HG02970 (cell line): ENCODE data around the gene NRF1.

Source experiments
- ATAC-seq: cut with Tn5 transposase; IDR thresholded peaks from one replicate; pipeline ENCODE4 v1.9.1; 2021; ENCODE audit warnings: mild to moderate bottlenecking, moderate library complexity, moderate number of reproducible peaks; ENCODE audit not compliant: unreplicated experiment, low FRiP score

NRF1 gene

GRCh38 chr7:129676017-129676897, 64.7 kb downstream of the NRF1 start:
- ATAC-seq: no peak

- no peak for ATAC-seq
Observed at GRCh38 chr7:129677796-129678195, 66.3 kb downstream of the NRF1 start.

DNA sequence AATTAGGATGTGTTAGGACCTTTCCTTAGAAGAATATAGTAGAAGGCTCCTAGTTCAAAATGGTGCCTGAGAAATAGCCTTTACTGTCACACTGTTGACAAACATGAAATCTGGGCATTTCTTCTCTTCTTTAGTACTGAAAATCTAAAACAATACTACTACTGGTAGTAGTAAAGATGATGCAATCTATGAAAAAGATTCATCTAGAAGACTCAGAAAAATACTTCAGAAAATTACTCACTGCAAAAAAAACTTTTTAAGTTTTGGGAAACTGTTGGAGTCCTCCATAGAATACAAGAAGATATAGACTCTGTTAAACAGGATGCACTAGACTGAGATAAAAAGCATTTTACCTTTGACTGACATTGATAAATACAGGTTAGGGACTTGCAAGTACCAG, 67.1 kb downstream of the NRF1 start:
- ATAC-seq: no peak

DNA sequence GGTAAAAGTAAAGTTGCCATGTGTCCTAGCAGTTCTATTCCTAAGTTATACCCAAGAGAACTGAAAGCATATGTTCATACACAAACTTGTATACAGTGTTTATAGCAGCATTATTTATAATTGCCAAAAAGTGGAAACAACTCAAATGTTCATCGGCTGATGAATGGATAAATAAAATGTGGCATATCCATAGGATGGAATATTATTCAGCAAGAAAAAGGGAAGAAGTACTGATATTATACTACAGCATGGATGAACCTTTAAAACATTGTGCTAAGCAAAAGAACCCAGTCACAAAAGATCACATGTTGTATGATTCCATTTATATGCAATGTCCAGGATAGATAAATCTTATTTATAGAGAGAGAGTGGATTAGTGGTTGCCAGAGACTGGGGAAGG, 68.9 kb downstream of the NRF1 start:
- no peak for ATAC-seq

- no peak for ATAC-seq
Observed at GRCh38 chr7:129684777-129685176, 73.3 kb downstream of the NRF1 start.

DNA sequence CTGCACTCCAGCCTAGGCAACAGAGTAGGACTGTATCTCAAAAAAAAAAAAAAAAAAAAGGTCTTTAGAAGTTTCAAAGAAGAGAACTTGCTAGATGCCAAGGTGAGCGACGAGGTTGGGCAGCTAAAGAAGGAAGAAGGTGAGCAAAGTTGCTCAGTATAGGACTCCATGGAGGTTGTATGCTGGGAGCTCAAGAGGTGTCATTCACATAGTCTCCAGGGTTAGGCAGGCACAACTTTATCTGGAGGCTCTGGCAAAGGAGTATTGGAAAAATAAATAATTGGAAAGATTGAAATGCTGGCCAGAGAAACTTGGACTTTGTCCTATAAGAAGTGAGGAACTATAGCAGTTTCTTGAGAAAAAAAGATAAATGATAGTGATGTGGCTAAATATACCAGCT, 74.5 kb downstream of the NRF1 start:
- no peak for ATAC-seq

DNA sequence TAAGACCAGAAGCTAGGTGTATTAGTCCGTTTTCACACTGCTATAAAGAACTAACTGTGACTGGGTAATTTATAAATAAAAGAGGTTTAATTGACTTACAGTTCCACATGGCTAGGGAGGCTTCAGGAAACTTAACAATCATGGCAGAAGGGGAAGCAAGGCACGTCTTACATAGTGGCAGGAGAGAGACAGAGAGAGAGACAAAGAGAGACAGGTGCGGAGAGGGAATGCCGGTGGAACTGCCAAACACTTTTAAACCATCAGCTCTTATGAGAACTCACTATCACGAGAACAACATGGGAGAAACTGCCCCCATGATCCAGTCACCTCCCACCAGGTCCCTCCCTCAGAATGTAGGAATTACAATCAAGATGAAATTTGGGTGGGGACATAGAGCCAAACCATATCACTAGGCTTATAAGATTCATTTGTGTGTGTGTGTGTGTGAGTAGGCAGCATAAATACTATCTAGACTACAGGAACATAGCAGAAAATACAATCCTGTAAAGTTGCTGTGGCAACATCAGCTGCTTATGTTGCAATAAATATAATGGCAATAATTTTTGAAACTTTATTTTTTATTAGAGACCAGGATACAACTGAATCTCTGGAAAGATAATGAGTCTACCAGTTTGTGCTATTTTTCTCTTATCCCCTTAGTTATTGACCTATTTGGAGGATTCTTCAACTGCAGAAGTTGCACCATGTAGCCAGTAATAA, 77.1 kb downstream of the NRF1 start:
- ATAC-seq: no peak

- no peak for ATAC-seq
Observed at GRCh38 chr7:129689995-129690581, 78.6 kb downstream of the NRF1 start.

DNA sequence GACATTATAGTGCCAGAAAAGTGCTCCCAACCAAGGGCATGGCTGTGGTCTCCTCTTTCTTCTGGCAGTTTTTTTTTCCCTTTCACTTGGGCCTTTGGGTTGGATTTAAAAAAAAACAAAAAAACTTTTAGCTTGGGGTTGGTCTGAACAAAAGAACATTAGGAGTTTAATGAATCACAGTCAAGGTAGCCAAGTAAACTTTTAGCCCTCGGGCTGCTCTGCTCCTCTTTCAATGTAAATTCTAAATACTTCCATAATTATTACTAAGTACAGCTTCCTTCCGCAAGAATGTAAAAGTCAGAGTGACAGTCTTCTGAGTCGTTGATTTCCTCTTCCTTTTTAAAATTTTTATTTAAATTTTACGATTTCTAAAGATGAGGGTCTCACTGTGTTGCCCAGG, 79.2 kb downstream of the NRF1 start:
- no peak for ATAC-seq

GRCh38 chr7:129698516-129699418, 87.2 kb downstream of the NRF1 start:
- no peak for ATAC-seq

GRCh38 chr7:129702316-129702715, 90.8 kb downstream of the NRF1 start:
- ATAC-seq: no peak

GRCh38 chr7:129702761-129703338, 91.3 kb downstream of the NRF1 start:
- ATAC-seq: no peak

GRCh38 chr7:129703751-129704150, 92.2 kb downstream of the NRF1 start:
- no peak for ATAC-seq

GRCh38 chr7:129707910-129708499, 96.5 kb downstream of the NRF1 start:
- ATAC-seq: no peak

- no peak for ATAC-seq
Observed at GRCh38 chr7:129713544-129713943, 102.0 kb downstream of the NRF1 start.

GRCh38 chr7:129714514-129715063, 103.1 kb downstream of the NRF1 start:
- no peak for ATAC-seq

DNA sequence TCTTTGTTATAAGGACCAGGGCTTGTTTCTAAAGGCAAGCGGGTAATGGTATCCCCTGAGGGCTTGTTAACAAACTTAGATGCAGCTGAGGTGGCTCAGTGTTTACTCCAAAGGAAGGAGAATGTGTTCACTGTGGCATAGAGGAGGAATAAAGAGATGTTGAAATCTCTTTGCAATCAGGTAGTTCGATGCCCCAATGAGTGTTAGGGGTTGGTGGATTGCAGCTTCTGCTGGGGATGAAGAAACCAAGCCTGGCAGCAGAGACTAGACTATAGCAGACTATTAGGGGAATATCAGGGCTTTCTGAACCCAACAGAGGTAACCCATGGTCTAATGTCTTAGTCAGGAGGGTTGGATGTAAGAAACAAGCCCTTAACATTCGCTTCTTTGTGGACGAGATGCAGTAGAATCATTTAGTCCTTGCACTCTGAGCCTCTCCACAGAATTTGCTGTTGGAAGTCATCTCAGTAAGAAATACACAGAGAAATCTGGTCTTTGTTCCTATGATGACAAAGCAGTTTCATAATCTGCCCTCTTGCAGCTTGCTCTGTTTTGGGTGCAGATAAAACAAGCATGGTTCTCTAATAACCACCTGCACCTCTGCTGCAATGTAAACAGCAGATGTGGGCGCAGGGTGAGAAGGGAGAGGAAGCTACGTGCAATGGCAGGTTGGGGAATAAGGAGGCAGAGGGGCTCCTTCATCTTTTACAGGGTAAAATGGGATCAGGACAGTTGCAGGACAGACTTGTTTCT, 108.6 kb downstream of the NRF1 start:
- no peak for ATAC-seq

GRCh38 chr7:129721068-129721467, 109.5 kb downstream of the NRF1 start:
- no peak for ATAC-seq

DNA sequence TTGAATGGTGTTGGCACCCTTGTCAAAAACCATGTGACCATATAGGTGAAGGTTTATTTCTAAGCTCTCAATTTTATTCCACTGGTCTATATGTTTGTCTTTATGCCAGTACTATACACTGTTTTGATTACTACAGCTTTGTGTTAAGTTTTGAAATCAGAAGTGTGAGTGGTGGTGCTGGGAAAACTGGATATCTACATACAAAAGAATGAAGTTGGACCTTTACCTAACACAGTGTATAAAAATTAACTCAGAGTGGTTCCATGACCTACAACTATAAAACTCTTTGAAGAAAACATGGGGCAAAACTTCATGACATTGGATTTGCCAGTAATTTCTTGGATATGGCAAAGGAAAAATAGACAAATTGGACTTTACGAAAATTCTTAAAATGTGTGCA, 112.2 kb downstream of the NRF1 start:
- ATAC-seq: no peak
